NCI-H1092 treated with DMSO at 0.1 percent for 48 hours (cell line): Measurements from ENCODE around the gene RPL31.

ENCODE experiments used
- DNase-seq: peaks from one replicate; lab custom pipeline; 2025; lab: John Stamatoyannopoulos, UW

RPL31 gene

GRCh38 chr2:100997509-100998234, 4.4 kb upstream of the RPL31 start:
- DNase-seq, result no peak

GRCh38 chr2:100998235-100998573, 3.9 kb upstream of the RPL31 start:
- DNase-seq, result no peak

- no peak for DNase-seq
Measured at GRCh38 chr2:100999995-101000394, 2.1 kb upstream of the RPL31 start.

- DNase-seq, result no peak
Measured at GRCh38 chr2:101002562-101003277, 631 bp downstream of the RPL31 start.

- DNase-seq, result no peak
Measured at GRCh38 chr2:101003278-101003775, 1.2 kb downstream of the RPL31 start.

GRCh38 chr2:101004620-101005325, 2.7 kb downstream of the RPL31 start:
- no peak for DNase-seq

- no peak for DNase-seq
Measured at GRCh38 chr2:101006065-101006715, 4.1 kb downstream of the RPL31 start.

- no peak for DNase-seq
Measured at GRCh38 chr2:101007415-101008345, 5.6 kb downstream of the RPL31 start.

- no peak for DNase-seq
Measured at GRCh38 chr2:101011152-101011551, 9.1 kb downstream of the RPL31 start.

GRCh38 chr2:101012054-101012705, 10.1 kb downstream of the RPL31 start:
- no peak for DNase-seq

- no peak for DNase-seq
Measured at GRCh38 chr2:101012706-101013181, 10.7 kb downstream of the RPL31 start.

- DNase-seq, result no peak
Measured at GRCh38 chr2:101014264-101014857, 12.3 kb downstream of the RPL31 start.

GRCh38 chr2:101017371-101017770, 15.3 kb downstream of the RPL31 start:
- DNase-seq, result no peak

GRCh38 chr2:101018934-101019333, 16.8 kb downstream of the RPL31 start:
- no peak for DNase-seq

GRCh38 chr2:101022221-101022620, 20.1 kb downstream of the RPL31 start:
- DNase-seq, result no peak

GRCh38 chr2:101023327-101024107, 21.4 kb downstream of the RPL31 start:
- DNase-seq, result no peak

- no peak for DNase-seq
Measured at GRCh38 chr2:101025561-101025960, 23.5 kb downstream of the RPL31 start.

GRCh38 chr2:101026253-101026701, 24.2 kb downstream of the RPL31 start:
- DNase-seq, result no peak

GRCh38 chr2:101026923-101027469, 24.9 kb downstream of the RPL31 start:
- no peak for DNase-seq
